K562 (cell line): ENCODE measurements around the gene BHLHE40. TPM values are rescaled to one million over a fixed set of nuclear protein-coding genes. Genes with fewer than 3 reads are reported as not detected.
A peak's percentile ranks its signal among the peaks of the same experiment; 100 is the strongest.

ENCODE experiments used
- C11orf30 ChIP-seq: fragments of 450-650 bp; IDR thresholded peaks from 2 replicates; pipeline ENCODE4 v1.6.1; 2016; ENCODE audit warnings: low read depth, mild to moderate bottlenecking
- ERF ChIP-seq: fragments of 450-650 bp; formaldehyde crosslinking; IDR thresholded peaks from 2 replicates; pipeline ENCODE4 v1.4.0; 2020; ENCODE audit warnings: mild to moderate bottlenecking, mixed read lengths
- FIP1L1 ChIP-seq: fragments of 200-400 bp; formaldehyde crosslinking; IDR thresholded peaks from 2 replicates; pipeline ENCODE4 v1.6.1; 2018; ENCODE audit warnings: mild to moderate bottlenecking, low read depth, low read length; ENCODE audit not compliant: poor library complexity, severe bottlenecking
- FOXK1 ChIP-seq: sonication (generic); formaldehyde crosslinking; IDR thresholded peaks from 2 replicates; pipeline ENCODE4 v1.8.0; 2022; ENCODE audit warnings: missing genetic modification reagents, mild to moderate bottlenecking, borderline replicate concordance
- FOXK2 ChIP-seq, 2 experiments: fragments of 450-650 bp; IDR thresholded peaks in 1 of 2; conservative IDR thresholded peaks in 1 of 2; 2 replicates each; pipeline ENCODE4 v1.6.1; 2016; ENCODE audit warnings: low read depth in 2 of 2, mild to moderate bottlenecking in 1 of 2
- GTF2E2 ChIP-seq: fragments of 200-800 bp; sonication (Bioruptor generic); IDR thresholded peaks from 2 replicates; pipeline ENCODE4 v1.6.1; 2016; ENCODE audit warnings: missing genetic modification characterization, missing compliant biosample characterization
- HDAC3 ChIP-seq: fragments of 450-650 bp; IDR thresholded peaks from 2 replicates; pipeline ENCODE4 v1.6.1; 2018; ENCODE audit warnings: borderline replicate concordance, mild to moderate bottlenecking, moderate library complexity; ENCODE audit not compliant: partially characterized antibody
- HDGF ChIP-seq: fragments of 450-650 bp; IDR thresholded peaks from 2 replicates; pipeline ENCODE4 v1.6.1; 2016
- HMG20B ChIP-seq: fragments of 250-450 bp; sonication (Bioruptor Pico); IDR thresholded peaks from 2 replicates; pipeline ENCODE4 v1.5.0; 2021; ENCODE audit warnings: mild to moderate bottlenecking
- HNRNPH1 ChIP-seq: fragments of 200-400 bp; formaldehyde crosslinking; optimal IDR thresholded peaks from 2 replicates; pipeline ENCODE3; 2017; ENCODE audit warnings: low read depth, mild to moderate bottlenecking, low read length, moderate library complexity
- HSF4 ChIP-seq: fragments of 250-450 bp; sonication (Bioruptor Pico); IDR thresholded peaks from 2 replicates; pipeline ENCODE4 v2.1.2; 2022; ENCODE audit warnings: mild to moderate bottlenecking, moderate library complexity, borderline replicate concordance
- KDM4B ChIP-seq, 2 experiments: fragments of 450-650 bp in 1 of 2; sonication (generic) in 1 of 2; IDR thresholded peaks; 2 replicates each; pipeline ENCODE4 v1.6.1; 2016 to 2017; ENCODE audit warnings: borderline replicate concordance in 2 of 2, antibody characterized with exemption in 1 of 2, low read depth in 1 of 2, mild to moderate bottlenecking in 1 of 2
- LEF1 ChIP-seq: fragments of 450-650 bp; IDR thresholded peaks from 2 replicates; pipeline ENCODE4 v1.6.1; 2016; ENCODE audit warnings: mild to moderate bottlenecking
- POLR3G ChIP-seq: IDR thresholded peaks from 2 replicates; pipeline ENCODE4 v1.6.1; 2011; ENCODE audit not compliant: insufficient read length, insufficient replicate concordance; ENCODE audit errors: extremely low read depth
- RBM17 ChIP-seq: fragments of 200-400 bp; formaldehyde crosslinking; IDR thresholded peaks from 2 replicates; pipeline ENCODE4 v1.6.1; 2017; ENCODE audit warnings: low read depth, mild to moderate bottlenecking, low read length, borderline replicate concordance
- TCF7L2 ChIP-seq: fragments of 150-350 bp; IDR thresholded peaks from 2 replicates; pipeline ENCODE4 v1.6.1; 2016; ENCODE audit warnings: low read depth, mild to moderate bottlenecking, low read length, moderate library complexity
- ZEB2 ChIP-seq: fragments of 450-650 bp; IDR thresholded peaks from 2 replicates; pipeline ENCODE4 v1.6.1; 2016
- ZFX ChIP-seq: sonication (generic); formaldehyde crosslinking; IDR thresholded peaks from 2 replicates; pipeline ENCODE4 v1.8.0; 2022; ENCODE audit warnings: mild to moderate bottlenecking, missing genetic modification reagents, moderate library complexity
- ZNF408 ChIP-seq: fragments of 250-450 bp; sonication (Bioruptor Pico); IDR thresholded peaks from 2 replicates; pipeline ENCODE4 v1.4.0; 2020; ENCODE audit warnings: low read depth, mild to moderate bottlenecking, moderate library complexity
- ZNF76 ChIP-seq: fragments of 250-450 bp; sonication (Bioruptor Pico); IDR thresholded peaks from 2 replicates; pipeline ENCODE4 v1.4.0; 2020; ENCODE audit warnings: mild to moderate bottlenecking, moderate library complexity, borderline replicate concordance
- polyA plus RNA-seq, 8 experiments: library from polyadenylated mRNA; depleted of rRNA in 4 of 8; stranded (reverse) in 5 of 8; unstranded in 3 of 8; fragments of >200 nt; fragmentation: Nextera tagmentation in 2 of 8; fragmentation: Illumina TruSeq in 1 of 8; extraction: Ambion mirVana in 2 of 8; extraction: Trizol in 1 of 8; gene quantifications; 2 replicates each; pipeline versions ENCODE4 v1.2.1 to v1.2.3, GENCODE V29; 2011 to 2014; ENCODE audit warnings: inconsistent platforms in 1 of 8, missing spikeins in 1 of 8
- total RNA-seq, 7 experiments: library from RNA; depleted of rRNA in 6 of 7; stranded (reverse); fragments of >200 nt in 6 of 7; fragmentation: Illumina TruSeq in 2 of 7; extraction: Trizol in 2 of 7; gene quantifications; 2 replicates each; pipeline versions ENCODE4 v1.2.1 to v1.2.3, GENCODE V29; 2011 to 2021; ENCODE audit warnings: low replicate concordance in 1 of 7
- TF ChIP-seq, protein P1 (sequence below): IDR thresholded peaks from 2 replicates; pipeline ENCODE4 v1.6.1; 2014; ENCODE audit warnings: antibody characterized with exemption
- TF ChIP-seq, protein P2 (sequence below): conservative IDR thresholded peaks from 2 replicates; pipeline ENCODE4 v1.6.1; 2011; ENCODE audit warnings: low read depth, mild to moderate bottlenecking, low read length; ENCODE audit not compliant: control insufficient read depth
- TF ChIP-seq, protein P3 (sequence below), 2 experiments: fragments of 200-800 bp in 1 of 2; sonication (Bioruptor generic) in 1 of 2; sonication (generic) in 1 of 2; formaldehyde crosslinking in 1 of 2; IDR thresholded peaks in 1 of 2; conservative IDR thresholded peaks in 1 of 2; 2 replicates each; pipeline versions ENCODE4 v1.5.0 to v1.6.1; 2016 to 2020; ENCODE audit warnings: missing compliant biosample characterization in 1 of 2, missing genetic modification characterization in 1 of 2, missing genetic modification reagents in 1 of 2

BHLHE40 gene
- total and polyA plus RNA-seq, 9 of the 15 experiments (the other 6 are each of a cell fraction or from before 2014, with no cell fraction given) = 12.0 to 83.9 (median 31.4) TPM

DNA sequence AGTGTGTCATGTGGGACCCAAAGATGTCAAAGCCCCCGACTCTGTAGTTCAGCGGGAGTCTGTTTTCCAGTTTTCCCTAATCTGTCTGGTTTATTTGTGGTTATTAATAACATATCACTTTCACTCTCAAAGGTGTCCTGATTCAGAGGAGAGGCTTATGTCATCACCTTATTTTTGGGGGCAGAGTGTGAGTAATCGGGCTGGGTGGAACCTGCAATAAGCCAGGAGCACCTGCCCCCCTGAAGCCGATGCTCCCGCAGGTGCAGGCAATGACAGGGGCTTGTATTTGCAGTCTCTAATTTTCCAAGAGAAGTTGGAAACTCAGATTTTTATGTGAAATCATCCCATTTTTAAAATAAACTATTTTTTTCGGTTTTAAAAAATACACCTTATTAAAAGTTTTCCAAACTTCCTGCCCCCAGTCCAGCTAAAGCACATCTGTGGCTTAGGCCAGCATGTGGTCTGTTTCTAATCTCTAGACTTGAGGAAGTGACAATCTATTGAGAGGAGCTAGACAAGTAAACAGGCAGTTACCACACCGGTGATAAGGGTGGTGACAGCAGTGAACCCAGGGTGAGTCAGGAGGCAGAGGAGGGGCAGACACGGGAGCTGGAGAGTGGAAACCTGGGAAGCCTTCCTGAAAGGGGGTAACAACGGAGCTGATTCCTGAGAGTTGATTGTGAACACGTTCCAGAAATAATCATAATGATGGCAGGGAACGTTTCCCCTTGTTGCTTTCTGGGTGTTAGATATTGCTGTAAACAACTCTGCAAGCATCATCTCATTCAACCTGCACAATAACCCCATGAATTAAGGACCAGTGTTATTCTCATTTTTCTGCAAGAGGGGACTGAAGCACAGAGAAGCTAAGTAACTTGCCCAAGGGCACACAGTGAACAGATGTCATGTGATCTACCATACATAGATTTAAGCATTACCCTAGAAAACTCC lies 37.2 kb downstream of the BHLHE40 start (continued):
- no peak for TF ChIP-seq HDAC3
- no peak for TF ChIP-seq POLR3G
- TF ChIP-seq FOXK1 (CRISPR knock-in tag) = no peak
- TF ChIP-seq HNRNPH1 = no peak
- TF ChIP-seq ZEB2 = peak; percentile 99
- TF ChIP-seq ERF (CRISPR knock-in tag) = peak; percentile 10; the same call in 1 of the 2 replicates
- no peak for TF ChIP-seq TCF7L2
- no peak for TF ChIP-seq FIP1L1
- no peak for TF ChIP-seq ZNF76
- TF ChIP-seq FOXK2 (conservative IDR thresholded peaks at IDR 0.05 in 1 of 2, IDR thresholded peaks at IDR 0.05 in 1 of 2; ENCODE audit: low read depth in 2 of 2) = peak; percentile 98 to 99
- TF ChIP-seq HSF4 (CRISPR knock-in tag) = no peak
- TF ChIP-seq, protein P1, sequence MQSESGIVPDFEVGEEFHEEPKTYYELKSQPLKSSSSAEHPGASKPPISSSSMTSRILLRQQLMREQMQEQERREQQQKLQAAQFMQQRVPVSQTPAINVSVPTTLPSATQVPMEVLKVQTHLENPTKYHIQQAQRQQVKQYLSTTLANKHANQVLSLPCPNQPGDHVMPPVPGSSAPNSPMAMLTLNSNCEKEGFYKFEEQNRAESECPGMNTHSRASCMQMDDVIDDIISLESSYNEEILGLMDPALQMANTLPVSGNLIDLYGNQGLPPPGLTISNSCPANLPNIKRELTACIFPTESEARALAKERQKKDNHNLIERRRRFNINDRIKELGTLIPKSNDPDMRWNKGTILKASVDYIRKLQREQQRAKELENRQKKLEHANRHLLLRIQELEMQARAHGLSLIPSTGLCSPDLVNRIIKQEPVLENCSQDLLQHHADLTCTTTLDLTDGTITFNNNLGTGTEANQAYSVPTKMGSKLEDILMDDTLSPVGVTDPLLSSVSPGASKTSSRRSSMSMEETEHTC = peak; percentile 91
- TF ChIP-seq, protein P2, sequence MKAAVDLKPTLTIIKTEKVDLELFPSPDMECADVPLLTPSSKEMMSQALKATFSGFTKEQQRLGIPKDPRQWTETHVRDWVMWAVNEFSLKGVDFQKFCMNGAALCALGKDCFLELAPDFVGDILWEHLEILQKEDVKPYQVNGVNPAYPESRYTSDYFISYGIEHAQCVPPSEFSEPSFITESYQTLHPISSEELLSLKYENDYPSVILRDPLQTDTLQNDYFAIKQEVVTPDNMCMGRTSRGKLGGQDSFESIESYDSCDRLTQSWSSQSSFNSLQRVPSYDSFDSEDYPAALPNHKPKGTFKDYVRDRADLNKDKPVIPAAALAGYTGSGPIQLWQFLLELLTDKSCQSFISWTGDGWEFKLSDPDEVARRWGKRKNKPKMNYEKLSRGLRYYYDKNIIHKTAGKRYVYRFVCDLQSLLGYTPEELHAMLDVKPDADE = no peak
- peak; percentile 62; the same call in 1 of the 2 replicates for TF ChIP-seq GTF2E2 (tag)
- TF ChIP-seq ZNF408 (CRISPR knock-in tag) = no peak
- no peak for TF ChIP-seq ZFX (CRISPR knock-in tag)
- TF ChIP-seq, protein P3, sequence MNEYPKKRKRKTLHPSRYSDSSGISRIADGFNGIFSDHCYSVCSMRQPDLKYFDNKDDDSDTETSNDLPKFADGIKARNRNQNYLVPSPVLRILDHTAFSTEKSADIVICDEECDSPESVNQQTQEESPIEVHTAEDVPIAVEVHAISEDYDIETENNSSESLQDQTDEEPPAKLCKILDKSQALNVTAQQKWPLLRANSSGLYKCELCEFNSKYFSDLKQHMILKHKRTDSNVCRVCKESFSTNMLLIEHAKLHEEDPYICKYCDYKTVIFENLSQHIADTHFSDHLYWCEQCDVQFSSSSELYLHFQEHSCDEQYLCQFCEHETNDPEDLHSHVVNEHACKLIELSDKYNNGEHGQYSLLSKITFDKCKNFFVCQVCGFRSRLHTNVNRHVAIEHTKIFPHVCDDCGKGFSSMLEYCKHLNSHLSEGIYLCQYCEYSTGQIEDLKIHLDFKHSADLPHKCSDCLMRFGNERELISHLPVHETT (CRISPR knock-in tag; conservative IDR thresholded peaks at IDR 0.05 in 1 of 2, IDR thresholded peaks at IDR 0.05 in 1 of 2) = peak in 1 of 2 experiments; percentile 76; a peak in 2 of 4 replicates
- TF ChIP-seq KDM4B (IDR thresholded peaks at IDR 0.05; ENCODE audit: borderline replicate concordance in 2 of 2, low read depth in 1 of 2) = peak in 1 of 2 experiments; percentile 70; a peak in 1 of 4 replicates
- TF ChIP-seq HDGF = peak; percentile 76; the same call in 1 of the 2 replicates
- no peak for TF ChIP-seq C11orf30
- no peak for TF ChIP-seq HMG20B (CRISPR knock-in tag)
- peak; percentile 97 for TF ChIP-seq LEF1
- TF ChIP-seq RBM17 = no peak
